NCI-H1105 treated with DMSO at 0.1 percent for 48 hours (cell line): Measurements from ENCODE around the gene PHF2.

Experiments
- DNase-seq: peaks from one replicate; lab custom pipeline; 2025; lab: John Stamatoyannopoulos, UW

Gene PHF2

GRCh38 chr9:93568169-93568568 lies 8.2 kb upstream of the PHF2 start:
- DNase-seq, result no peak

- DNase-seq, result no peak
These were observed 6.7 kb upstream of the PHF2 start for GRCh38 chr9:93569621-93570174.

GRCh38 chr9:93572221-93572620 lies 4.2 kb upstream of the PHF2 start:
- no peak for DNase-seq

- DNase-seq, result no peak
These were observed 3.5 kb upstream of the PHF2 start for GRCh38 chr9:93572636-93573515.

- no peak for DNase-seq
These were observed 2.9 kb upstream of the PHF2 start for GRCh38 chr9:93573516-93573828.

- no peak for DNase-seq
These were observed 2.1 kb upstream of the PHF2 start for GRCh38 chr9:93574091-93574899.

- DNase-seq, result no peak
These were observed 1.2 kb upstream of the PHF2 start for GRCh38 chr9:93574900-93575795.

GRCh38 chr9:93575796-93576257 lies 557 bp upstream of the PHF2 start:
- DNase-seq, result no peak

GRCh38 chr9:93577078-93577974 lies 942 bp downstream of the PHF2 start:
- DNase-seq, result peak; percentile 10

- no peak for DNase-seq
These were observed 1.7 kb downstream of the PHF2 start for GRCh38 chr9:93577975-93578682.

- no peak for DNase-seq
These were observed 2.5 kb downstream of the PHF2 start for GRCh38 chr9:93578844-93579243.

GRCh38 chr9:93579711-93580516 lies 3.5 kb downstream of the PHF2 start:
- no peak for DNase-seq

GRCh38 chr9:93580654-93581380 lies 4.4 kb downstream of the PHF2 start:
- DNase-seq, result no peak

- DNase-seq, result peak; percentile 70
These were observed 5.7 kb downstream of the PHF2 start for GRCh38 chr9:93582115-93582514.

GRCh38 chr9:93582550-93582949 lies 6.2 kb downstream of the PHF2 start:
- no peak for DNase-seq

GRCh38 chr9:93585259-93585658 lies 8.9 kb downstream of the PHF2 start:
- no peak for DNase-seq

GRCh38 chr9:93585695-93586094 lies 9.3 kb downstream of the PHF2 start:
- no peak for DNase-seq

GRCh38 chr9:93586290-93587057 lies 10.1 kb downstream of the PHF2 start:
- DNase-seq, result no peak
